GM23338 (cell line): ENCODE measurements around the gene DHRS7C. TPM values are rescaled to one million over a fixed set of nuclear protein-coding genes. Genes with fewer than 3 reads are reported as not detected.

Source experiments
- POLR2AphosphoS5 ChIP-seq: IDR thresholded peaks from 2 replicates; pipeline ENCODE4 v1.6.1; 2016; ENCODE audit warnings: antibody characterized with exemption, low read depth
- STAT1 ChIP-seq: IDR thresholded peaks from one replicate; pipeline ENCODE4 v1.6.1; 2016; ENCODE audit warnings: antibody characterized with exemption; ENCODE audit not compliant: unreplicated experiment
- polyA plus RNA-seq: library from polyadenylated mRNA; unstranded; fragments of >200 nt; fragmentation: Nextera tagmentation; extraction: Ambion mirVana; gene quantifications from 2 replicates; pipeline ENCODE4 v1.2.1, GENCODE V29; 2016
- total RNA-seq: library from RNA; depleted of rRNA; stranded (reverse); fragments of >200 nt; shearing (Covaris generic); gene quantifications from 2 replicates; pipeline ENCODE4 v1.2.3, GENCODE V29; 2014
- TF ChIP-seq, protein P1 (sequence below): fragments of 250-450 bp; sonication (Bioruptor Pico); IDR thresholded peaks from 2 replicates; pipeline ENCODE4 v1.5.0; 2020; ENCODE audit warnings: mild to moderate bottlenecking, moderate library complexity
- TF ChIP-seq, protein P2 (sequence below), 2 experiments: fragments of 200-600 bp in 1 of 2; sonication (generic) in 1 of 2; conservative IDR thresholded peaks; 2 replicates each; pipeline versions ENCODE4 v1.5.1 to v1.6.1; 2016 to 2017; ENCODE audit warnings: antibody characterized with exemption in 2 of 2, low read depth in 2 of 2, mild to moderate bottlenecking in 2 of 2, moderate library complexity in 1 of 2
- TF ChIP-seq, protein P3 (sequence below): IDR thresholded peaks from one replicate; pipeline ENCODE4 v1.6.1; 2018; ENCODE audit warnings: antibody characterized with exemption; ENCODE audit not compliant: unreplicated experiment

The DHRS7C gene
- total and polyA plus RNA-seq, 2 experiments from 2014 or later, result not detected

DNA sequence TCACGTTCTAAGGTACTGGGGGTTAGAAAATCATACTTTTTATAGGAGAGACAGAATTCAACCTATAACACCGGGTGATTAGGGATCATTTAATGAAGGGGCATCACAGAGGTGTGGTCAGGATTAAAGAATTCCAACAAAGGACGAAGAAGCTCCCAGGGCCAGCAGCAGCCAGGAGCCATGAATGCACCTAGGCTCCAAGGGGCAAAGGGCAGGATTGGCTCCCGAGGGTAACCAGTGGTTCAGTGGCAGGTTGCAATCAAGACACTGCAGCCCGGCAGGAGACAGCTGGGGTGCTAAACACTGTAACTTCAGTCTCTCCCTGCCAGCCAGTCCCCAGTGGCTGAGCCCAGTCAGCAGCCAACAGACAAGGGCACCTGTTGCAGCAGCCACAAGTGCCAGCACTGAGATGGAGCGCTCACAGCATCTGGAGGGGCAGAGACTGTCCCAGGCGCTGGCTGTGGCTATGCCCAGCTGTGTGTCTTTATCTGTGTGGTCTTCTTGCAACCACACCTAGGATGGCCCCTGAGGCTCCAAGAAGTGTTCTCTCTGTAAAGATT lies 23.9 kb downstream of the DHRS7C start (continued):
- TF ChIP-seq, protein P1, sequence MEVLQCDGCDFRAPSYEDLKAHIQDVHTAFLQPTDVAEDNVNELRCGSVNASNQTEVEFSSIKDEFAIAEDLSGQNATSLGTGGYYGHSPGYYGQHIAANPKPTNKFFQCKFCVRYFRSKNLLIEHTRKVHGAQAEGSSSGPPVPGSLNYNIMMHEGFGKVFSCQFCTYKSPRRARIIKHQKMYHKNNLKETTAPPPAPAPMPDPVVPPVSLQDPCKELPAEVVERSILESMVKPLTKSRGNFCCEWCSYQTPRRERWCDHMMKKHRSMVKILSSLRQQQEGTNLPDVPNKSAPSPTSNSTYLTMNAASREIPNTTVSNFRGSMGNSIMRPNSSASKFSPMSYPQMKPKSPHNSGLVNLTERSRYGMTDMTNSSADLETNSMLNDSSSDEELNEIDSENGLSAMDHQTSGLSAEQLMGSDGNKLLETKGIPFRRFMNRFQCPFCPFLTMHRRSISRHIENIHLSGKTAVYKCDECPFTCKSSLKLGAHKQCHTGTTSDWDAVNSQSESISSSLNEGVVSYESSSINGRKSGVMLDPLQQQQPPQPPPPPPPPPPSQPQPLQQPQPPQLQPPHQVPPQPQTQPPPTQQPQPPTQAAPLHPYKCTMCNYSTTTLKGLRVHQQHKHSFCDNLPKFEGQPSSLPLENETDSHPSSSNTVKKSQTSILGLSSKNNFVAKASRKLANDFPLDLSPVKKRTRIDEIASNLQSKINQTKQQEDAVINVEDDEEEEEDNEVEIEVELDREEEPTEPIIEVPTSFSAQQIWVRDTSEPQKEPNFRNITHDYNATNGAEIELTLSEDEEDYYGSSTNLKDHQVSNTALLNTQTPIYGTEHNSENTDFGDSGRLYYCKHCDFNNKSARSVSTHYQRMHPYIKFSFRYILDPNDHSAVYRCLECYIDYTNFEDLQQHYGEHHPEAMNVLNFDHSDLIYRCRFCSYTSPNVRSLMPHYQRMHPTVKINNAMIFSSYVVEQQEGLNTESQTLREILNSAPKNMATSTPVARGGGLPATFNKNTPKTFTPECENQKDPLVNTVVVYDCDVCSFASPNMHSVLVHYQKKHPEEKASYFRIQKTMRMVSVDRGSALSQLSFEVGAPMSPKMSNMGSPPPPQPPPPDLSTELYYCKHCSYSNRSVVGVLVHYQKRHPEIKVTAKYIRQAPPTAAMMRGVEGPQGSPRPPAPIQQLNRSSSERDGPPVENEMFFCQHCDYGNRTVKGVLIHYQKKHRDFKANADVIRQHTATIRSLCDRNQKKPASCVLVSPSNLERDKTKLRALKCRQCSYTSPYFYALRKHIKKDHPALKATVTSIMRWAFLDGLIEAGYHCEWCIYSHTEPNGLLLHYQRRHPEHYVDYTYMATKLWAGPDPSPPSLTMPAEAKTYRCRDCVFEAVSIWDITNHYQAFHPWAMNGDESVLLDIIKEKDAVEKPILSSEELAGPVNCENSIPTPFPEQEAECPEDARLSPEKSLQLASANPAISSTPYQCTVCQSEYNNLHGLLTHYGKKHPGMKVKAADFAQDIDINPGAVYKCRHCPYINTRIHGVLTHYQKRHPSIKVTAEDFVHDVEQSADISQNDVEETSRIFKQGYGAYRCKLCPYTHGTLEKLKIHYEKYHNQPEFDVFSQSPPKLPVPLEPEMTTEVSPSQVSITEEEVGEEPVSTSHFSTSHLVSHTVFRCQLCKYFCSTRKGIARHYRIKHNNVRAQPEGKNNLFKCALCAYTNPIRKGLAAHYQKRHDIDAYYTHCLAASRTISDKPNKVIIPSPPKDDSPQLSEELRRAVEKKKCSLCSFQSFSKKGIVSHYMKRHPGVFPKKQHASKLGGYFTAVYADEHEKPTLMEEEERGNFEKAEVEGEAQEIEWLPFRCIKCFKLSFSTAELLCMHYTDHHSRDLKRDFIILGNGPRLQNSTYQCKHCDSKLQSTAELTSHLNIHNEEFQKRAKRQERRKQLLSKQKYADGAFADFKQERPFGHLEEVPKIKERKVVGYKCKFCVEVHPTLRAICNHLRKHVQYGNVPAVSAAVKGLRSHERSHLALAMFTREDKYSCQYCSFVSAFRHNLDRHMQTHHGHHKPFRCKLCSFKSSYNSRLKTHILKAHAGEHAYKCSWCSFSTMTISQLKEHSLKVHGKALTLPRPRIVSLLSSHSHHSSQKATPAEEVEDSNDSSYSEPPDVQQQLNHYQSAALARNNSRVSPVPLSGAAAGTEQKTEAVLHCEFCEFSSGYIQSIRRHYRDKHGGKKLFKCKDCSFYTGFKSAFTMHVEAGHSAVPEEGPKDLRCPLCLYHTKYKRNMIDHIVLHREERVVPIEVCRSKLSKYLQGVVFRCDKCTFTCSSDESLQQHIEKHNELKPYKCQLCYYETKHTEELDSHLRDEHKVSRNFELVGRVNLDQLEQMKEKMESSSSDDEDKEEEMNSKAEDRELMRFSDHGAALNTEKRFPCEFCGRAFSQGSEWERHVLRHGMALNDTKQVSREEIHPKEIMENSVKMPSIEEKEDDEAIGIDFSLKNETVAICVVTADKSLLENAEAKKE (CRISPR knock-in tag), result no peak
- TF ChIP-seq STAT1 (no peak), POLR2AphosphoS5 (no peak)
- TF ChIP-seq, protein P2, sequence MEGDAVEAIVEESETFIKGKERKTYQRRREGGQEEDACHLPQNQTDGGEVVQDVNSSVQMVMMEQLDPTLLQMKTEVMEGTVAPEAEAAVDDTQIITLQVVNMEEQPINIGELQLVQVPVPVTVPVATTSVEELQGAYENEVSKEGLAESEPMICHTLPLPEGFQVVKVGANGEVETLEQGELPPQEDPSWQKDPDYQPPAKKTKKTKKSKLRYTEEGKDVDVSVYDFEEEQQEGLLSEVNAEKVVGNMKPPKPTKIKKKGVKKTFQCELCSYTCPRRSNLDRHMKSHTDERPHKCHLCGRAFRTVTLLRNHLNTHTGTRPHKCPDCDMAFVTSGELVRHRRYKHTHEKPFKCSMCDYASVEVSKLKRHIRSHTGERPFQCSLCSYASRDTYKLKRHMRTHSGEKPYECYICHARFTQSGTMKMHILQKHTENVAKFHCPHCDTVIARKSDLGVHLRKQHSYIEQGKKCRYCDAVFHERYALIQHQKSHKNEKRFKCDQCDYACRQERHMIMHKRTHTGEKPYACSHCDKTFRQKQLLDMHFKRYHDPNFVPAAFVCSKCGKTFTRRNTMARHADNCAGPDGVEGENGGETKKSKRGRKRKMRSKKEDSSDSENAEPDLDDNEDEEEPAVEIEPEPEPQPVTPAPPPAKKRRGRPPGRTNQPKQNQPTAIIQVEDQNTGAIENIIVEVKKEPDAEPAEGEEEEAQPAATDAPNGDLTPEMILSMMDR (conservative IDR thresholded peaks at IDR 0.05; ENCODE audit: low read depth in 2 of 2), result no peak
- TF ChIP-seq, protein P3, sequence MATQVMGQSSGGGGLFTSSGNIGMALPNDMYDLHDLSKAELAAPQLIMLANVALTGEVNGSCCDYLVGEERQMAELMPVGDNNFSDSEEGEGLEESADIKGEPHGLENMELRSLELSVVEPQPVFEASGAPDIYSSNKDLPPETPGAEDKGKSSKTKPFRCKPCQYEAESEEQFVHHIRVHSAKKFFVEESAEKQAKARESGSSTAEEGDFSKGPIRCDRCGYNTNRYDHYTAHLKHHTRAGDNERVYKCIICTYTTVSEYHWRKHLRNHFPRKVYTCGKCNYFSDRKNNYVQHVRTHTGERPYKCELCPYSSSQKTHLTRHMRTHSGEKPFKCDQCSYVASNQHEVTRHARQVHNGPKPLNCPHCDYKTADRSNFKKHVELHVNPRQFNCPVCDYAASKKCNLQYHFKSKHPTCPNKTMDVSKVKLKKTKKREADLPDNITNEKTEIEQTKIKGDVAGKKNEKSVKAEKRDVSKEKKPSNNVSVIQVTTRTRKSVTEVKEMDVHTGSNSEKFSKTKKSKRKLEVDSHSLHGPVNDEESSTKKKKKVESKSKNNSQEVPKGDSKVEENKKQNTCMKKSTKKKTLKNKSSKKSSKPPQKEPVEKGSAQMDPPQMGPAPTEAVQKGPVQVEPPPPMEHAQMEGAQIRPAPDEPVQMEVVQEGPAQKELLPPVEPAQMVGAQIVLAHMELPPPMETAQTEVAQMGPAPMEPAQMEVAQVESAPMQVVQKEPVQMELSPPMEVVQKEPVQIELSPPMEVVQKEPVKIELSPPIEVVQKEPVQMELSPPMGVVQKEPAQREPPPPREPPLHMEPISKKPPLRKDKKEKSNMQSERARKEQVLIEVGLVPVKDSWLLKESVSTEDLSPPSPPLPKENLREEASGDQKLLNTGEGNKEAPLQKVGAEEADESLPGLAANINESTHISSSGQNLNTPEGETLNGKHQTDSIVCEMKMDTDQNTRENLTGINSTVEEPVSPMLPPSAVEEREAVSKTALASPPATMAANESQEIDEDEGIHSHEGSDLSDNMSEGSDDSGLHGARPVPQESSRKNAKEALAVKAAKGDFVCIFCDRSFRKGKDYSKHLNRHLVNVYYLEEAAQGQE, result no peak
